PC-3 (cell line): Measurements from ENCODE around the gene GALNTL6.

Experiments used
- CTCF ChIP-seq: fragments of 300-600 bp; sonication (generic); conservative IDR thresholded peaks from 2 replicates; pipeline ENCODE4 v1.5.1; 2017; ENCODE audit warnings: antibody characterized with exemption, low read depth, mild to moderate bottlenecking, low read length
- EZH2 ChIP-seq: fragments of 300-600 bp; sonication (generic); IDR thresholded peaks from one replicate; pipeline ENCODE4 v1.6.1; 2017; ENCODE audit warnings: antibody characterized with exemption, mild to moderate bottlenecking, low read length; ENCODE audit not compliant: unreplicated experiment

GRCh38 chr4:172947594-172947993 lies 1134.4 kb downstream of the GALNTL6 start:
- TF ChIP-seq CTCF (no peak), EZH2 (no peak)
